Osteocyte (in vitro differentiated cells): Measurements from ENCODE around the gene NUP42. TPM values are rescaled to one million over a fixed set of nuclear protein-coding genes. Genes with fewer than 3 reads are reported as not detected.

Experiments
- DNase-seq: peaks from one replicate; pipeline ENCODE4 v3.0.0; 2021; ENCODE audit warnings: mixed read lengths; ENCODE audit not compliant: unreplicated experiment; ENCODE audit errors: extremely low spot score
- H3K27ac Mint-ChIP-seq: one replicate; pipeline ENCODE4 v1.8.0; 2021; ENCODE audit warnings: mild to moderate bottlenecking, mixed read lengths; ENCODE audit not compliant: unreplicated experiment
- H3K27me3 Mint-ChIP-seq: one replicate; pipeline ENCODE4 v1.8.0; 2021; ENCODE audit warnings: mixed read lengths; ENCODE audit not compliant: unreplicated experiment
- H3K36me3 Mint-ChIP-seq: one replicate; pipeline ENCODE4 v1.8.0; 2021; ENCODE audit warnings: mixed read lengths; ENCODE audit not compliant: unreplicated experiment
- H3K4me1 Mint-ChIP-seq: one replicate; pipeline ENCODE4 v1.8.0; 2021; ENCODE audit warnings: mixed read lengths; ENCODE audit not compliant: unreplicated experiment
- H3K4me3 Mint-ChIP-seq: one replicate; pipeline ENCODE4 v1.8.0; 2021; ENCODE audit warnings: mild to moderate bottlenecking, moderate library complexity, mixed read lengths; ENCODE audit not compliant: unreplicated experiment
- H3K9me3 Mint-ChIP-seq: one replicate; pipeline ENCODE4 v1.8.0; 2021; ENCODE audit warnings: mixed read lengths; ENCODE audit not compliant: unreplicated experiment
- total RNA-seq: library from RNA; stranded (reverse); gene quantifications from 2 replicates; pipeline ENCODE4 v1.2.1, GENCODE V29; 2021
- TF ChIP-seq, protein P1 (sequence below): fragments of 200-600 bp; sonication (generic); IDR thresholded peaks from 2 replicates; pipeline ENCODE4 v1.5.0; 2021; ENCODE audit warnings: antibody characterized with exemption, mild to moderate bottlenecking, moderate library complexity

NUP42 gene
- total RNA-seq, 1 donor from 2014 or later: 27.0 TPM

DNA sequence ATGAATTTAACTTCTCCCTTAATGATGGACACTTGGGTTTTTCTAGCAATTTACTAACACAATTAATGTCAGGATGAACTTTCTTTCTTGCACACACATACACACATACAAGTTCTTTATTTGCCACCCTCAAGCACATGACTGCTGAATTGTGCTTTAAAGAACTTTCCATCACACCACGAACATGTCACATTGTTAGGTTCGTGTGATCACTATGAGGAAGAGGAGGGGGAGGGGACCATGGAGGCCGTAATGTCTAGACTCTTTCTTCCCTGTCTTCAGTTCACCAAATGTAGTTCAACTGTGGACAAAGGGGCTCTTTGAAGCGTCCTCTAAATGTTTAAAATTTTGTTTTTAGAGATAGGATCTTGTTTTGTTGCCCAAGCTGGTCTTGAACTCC is 31.0 kb downstream of the NUP42 start:
- H3K27ac Mint-ChIP-seq: no peak overlapping the region
- H3K4me3 Mint-ChIP-seq: no peak overlapping the region
- no peak for DNase-seq
- H3K27me3 Mint-ChIP-seq: no peaks in the 10 kb centered on the region
- H3K36me3 Mint-ChIP-seq: no peaks in the 10 kb centered on the region
- no peaks in the 10 kb centered on the region for H3K9me3 Mint-ChIP-seq
- TF ChIP-seq, protein P1, sequence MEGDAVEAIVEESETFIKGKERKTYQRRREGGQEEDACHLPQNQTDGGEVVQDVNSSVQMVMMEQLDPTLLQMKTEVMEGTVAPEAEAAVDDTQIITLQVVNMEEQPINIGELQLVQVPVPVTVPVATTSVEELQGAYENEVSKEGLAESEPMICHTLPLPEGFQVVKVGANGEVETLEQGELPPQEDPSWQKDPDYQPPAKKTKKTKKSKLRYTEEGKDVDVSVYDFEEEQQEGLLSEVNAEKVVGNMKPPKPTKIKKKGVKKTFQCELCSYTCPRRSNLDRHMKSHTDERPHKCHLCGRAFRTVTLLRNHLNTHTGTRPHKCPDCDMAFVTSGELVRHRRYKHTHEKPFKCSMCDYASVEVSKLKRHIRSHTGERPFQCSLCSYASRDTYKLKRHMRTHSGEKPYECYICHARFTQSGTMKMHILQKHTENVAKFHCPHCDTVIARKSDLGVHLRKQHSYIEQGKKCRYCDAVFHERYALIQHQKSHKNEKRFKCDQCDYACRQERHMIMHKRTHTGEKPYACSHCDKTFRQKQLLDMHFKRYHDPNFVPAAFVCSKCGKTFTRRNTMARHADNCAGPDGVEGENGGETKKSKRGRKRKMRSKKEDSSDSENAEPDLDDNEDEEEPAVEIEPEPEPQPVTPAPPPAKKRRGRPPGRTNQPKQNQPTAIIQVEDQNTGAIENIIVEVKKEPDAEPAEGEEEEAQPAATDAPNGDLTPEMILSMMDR: no peak
- H3K4me1 Mint-ChIP-seq: no peaks in the 10 kb centered on the region

DNA sequence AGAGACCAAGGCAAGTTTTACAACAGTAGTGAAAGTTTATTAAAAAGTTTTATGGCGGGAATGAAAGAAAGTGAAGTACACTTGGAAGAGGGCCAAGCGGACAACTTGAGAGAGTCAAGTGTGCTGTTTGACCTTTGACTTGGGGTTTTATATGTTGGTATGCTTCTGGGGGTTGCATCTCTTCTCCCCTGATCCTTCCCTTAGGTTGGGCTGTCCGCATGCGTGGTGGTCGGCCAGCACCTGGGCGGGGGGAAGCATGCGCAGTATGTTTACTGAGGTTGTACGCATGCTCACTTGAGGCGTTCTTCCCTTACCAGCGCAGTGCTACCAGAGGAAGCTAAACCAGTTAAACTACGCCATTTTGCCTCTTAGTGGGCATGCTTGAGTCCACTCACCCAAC is 31.9 kb downstream of the NUP42 start:
- Mint-ChIP-seq H3K27ac (no peak overlapping the region), H3K27me3 (no peaks in the 10 kb centered on the region), H3K4me3 (no peak overlapping the region), H3K9me3 (no peaks in the 10 kb centered on the region), H3K36me3 (no peaks in the 10 kb centered on the region), H3K4me1 (no peaks in the 10 kb centered on the region)
- DNase-seq: no peak
- TF ChIP-seq, protein P1: no peak

DNA sequence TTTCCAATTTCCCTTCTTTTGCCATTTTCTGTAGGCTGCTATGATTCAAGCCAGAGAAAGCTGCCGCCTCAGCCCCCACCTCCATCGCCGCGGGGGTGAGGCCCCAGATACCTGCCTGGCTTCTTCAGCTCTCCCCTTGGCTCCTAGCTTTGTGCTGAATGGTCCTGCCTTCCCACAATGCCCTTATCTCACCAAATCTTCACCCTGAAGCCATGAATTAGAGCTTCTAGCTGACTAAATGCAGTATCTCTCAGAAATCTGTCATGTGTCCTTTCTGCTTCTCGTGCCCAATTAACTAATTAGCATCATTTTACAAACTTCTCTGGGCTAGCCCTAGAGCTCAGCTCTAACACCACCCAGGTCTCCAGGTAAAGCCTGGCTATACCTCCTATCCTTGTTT is 32.6 kb downstream of the NUP42 start:
- no peaks in the 10 kb centered on the region for H3K9me3 Mint-ChIP-seq
- H3K27me3 Mint-ChIP-seq: no peaks in the 10 kb centered on the region
- H3K4me3 Mint-ChIP-seq: no peak overlapping the region
- no peaks in the 10 kb centered on the region for H3K4me1 Mint-ChIP-seq
- H3K36me3 Mint-ChIP-seq: no peaks in the 10 kb centered on the region
- DNase-seq: no peak
- TF ChIP-seq, protein P1: no peak
- H3K27ac Mint-ChIP-seq: no peak overlapping the region

DNA sequence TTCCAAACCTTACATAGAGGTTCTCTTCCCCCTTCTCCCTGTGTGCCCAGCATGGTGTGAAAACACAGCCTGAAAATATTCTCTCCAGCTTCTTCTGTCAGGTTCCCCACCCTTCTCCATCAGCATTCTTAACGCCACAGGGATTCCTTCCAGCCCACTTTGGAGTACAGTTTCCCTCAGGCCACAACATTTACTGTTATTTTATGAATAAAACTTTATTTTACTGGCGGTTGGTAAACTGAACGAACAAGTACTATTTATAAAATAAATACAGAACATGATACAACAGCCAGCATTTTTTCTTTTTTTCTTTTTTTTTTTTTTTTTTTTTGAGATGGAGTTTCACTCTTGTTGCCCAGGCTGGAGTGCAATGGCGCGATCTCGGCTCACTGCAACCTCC is 33.1 kb downstream of the NUP42 start:
- Mint-ChIP-seq H3K27ac (no peak overlapping the region), H3K27me3 (no peaks in the 10 kb centered on the region)

DNA sequence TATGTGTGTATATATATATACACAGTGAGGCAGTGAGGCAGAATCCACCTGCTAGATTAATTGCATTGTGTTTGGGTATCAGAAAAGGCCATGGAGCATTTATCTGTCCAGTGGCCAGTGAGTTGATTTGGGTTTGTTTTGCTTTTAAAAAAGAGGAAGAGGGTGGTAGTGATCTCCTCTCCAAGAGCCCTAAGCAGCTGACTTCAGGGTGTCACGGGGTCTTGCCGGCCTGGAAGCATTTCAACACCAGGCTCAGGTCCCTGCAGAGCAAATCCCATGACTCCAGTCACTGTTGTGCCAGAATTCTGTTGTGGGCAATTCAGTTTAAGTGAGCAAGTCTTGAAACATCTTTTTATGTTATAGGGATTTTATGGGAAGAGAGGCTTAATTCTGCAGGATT is 34.2 kb downstream of the NUP42 start:
- TF ChIP-seq, protein P1: no peak
- no peaks in the 10 kb centered on the region for H3K36me3 Mint-ChIP-seq
- no peak overlapping the region for H3K27ac Mint-ChIP-seq
- no peaks in the 10 kb centered on the region for H3K4me1 Mint-ChIP-seq
- H3K27me3 Mint-ChIP-seq: no peaks in the 10 kb centered on the region
- DNase-seq: peak; percentile 8
- no peak overlapping the region for H3K4me3 Mint-ChIP-seq
- H3K9me3 Mint-ChIP-seq: no peaks in the 10 kb centered on the region

More for the DNA sequence above, 33.1 kb downstream of the NUP42 start:
- no peaks in the 10 kb centered on the region for H3K4me1 Mint-ChIP-seq
- no peak for DNase-seq
- no peak overlapping the region for H3K4me3 Mint-ChIP-seq
- H3K9me3 Mint-ChIP-seq: no peaks in the 10 kb centered on the region
- H3K36me3 Mint-ChIP-seq: no peaks in the 10 kb centered on the region
- TF ChIP-seq, protein P1: no peak
